Activated naive CD4-positive, alpha-beta T cell treated with anti-CD3 and anti-CD28 coated beads for 36 hours (primary cell): Measurements from ENCODE around the gene EML5. TPM values are rescaled to one million over a fixed set of nuclear protein-coding genes. Genes with fewer than 3 reads are reported as not detected.

Experiments used
- CTCF ChIA-PET: fragments of 350-600 bp; sonication (Branson Sonifier 250); formaldehyde crosslinking; loops from one replicate; lab custom pipeline; 2021; ENCODE audit warnings: antibody characterized with exemption; lab: Charles Lee
- DNase-seq: peaks from one replicate; pipeline ENCODE4 v3.0.0-alpha.2; 2020
- H3K27ac Mint-ChIP-seq: one replicate; pipeline ENCODE4 v1.8.0; 2021; ENCODE audit warnings: mild to moderate bottlenecking, mixed read lengths
- H3K27me3 Mint-ChIP-seq: one replicate; pipeline ENCODE4 v1.8.0; 2021; ENCODE audit warnings: low read depth, mixed read lengths
- H3K36me3 Mint-ChIP-seq: one replicate; pipeline ENCODE4 v1.8.0; 2021; ENCODE audit warnings: low read depth, mixed read lengths
- H3K4me1 Mint-ChIP-seq: one replicate; pipeline ENCODE4 v1.8.0; 2021; ENCODE audit warnings: low read depth, mixed read lengths
- H3K4me3 Mint-ChIP-seq: one replicate; pipeline ENCODE4 v1.8.0; 2021; ENCODE audit warnings: mild to moderate bottlenecking, moderate library complexity, mixed read lengths
- H3K9me3 Mint-ChIP-seq: one replicate; pipeline ENCODE4 v1.8.0; 2021; ENCODE audit warnings: mixed read lengths
- intact Hi-C: fragments of 100-400 bp; cut with micrococcal nuclease; formaldehyde crosslinking; loops from one replicate; pipeline ENCODE4 v1.15.1; 2023
- total RNA-seq, 2 experiments: library from RNA; stranded (reverse); gene quantifications; one replicate each; pipeline ENCODE4 v1.2.3, GENCODE V29; 2021

The EML5 gene
- total RNA-seq, 2 experiments from 2014 or later: 3.7 to 3.8 TPM

DNA sequence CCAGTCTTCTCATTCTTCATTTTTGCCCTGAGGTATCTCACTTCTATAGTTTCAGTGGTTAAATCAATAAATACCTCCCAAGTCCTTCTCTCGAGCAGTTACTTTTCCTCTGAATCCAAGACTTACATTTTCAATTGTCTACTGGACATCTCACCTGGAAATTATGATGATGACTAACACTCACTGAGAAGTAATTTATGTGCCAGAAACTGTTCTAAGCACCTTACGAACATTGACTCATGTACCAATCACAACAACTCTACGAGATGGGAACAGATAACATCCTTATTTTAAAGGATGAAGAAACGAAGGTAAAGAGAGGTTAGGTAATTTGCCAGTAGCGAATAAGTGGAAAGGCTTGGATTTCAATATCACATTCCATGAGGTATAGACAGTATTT lies 94.1 kb downstream of the EML5 start:
- Mint-ChIP-seq H3K4me3 (no peak overlapping the region), H3K4me1 (no peaks in the 10 kb centered on the region), H3K9me3 (no peaks in the 10 kb centered on the region), H3K27ac (no peak overlapping the region), H3K36me3 (peaks cover 6% of the 10 kb centered on the region), H3K27me3 (no peaks in the 10 kb centered on the region)
- CTCF ChIA-PET: no interaction called here
- no peak for DNase-seq
- intact Hi-C loops: no loop called here

GRCh38 chr14:88695870-88696269 lies 96.9 kb downstream of the EML5 start:
- CTCF ChIA-PET: interaction anchor here (1.3 kb wide), 1 partner anchor 28 kb away, joined by 4 read pairs; no protein-coding TSS in a partner anchor
- intact Hi-C loops: no loop called here

GRCh38 chr14:88688386-88688785 lies 104.4 kb downstream of the EML5 start:
- Mint-ChIP-seq H3K4me1 (no peaks in the 10 kb centered on the region), H3K27me3 (no peaks in the 10 kb centered on the region), H3K36me3 (peaks cover 20% of the 10 kb centered on the region), H3K27ac (no peak overlapping the region), H3K4me3 (no peak overlapping the region), H3K9me3 (no peaks in the 10 kb centered on the region)
- DNase-seq: no peak
- CTCF ChIA-PET: no interaction called here
- intact Hi-C loops: no loop called here

More at GRCh38 chr14:88695870-88696269, 96.9 kb downstream of the EML5 start:
- peaks cover 15% of the 10 kb centered on the region for H3K36me3 Mint-ChIP-seq
- DNase-seq: no peak
- no peak overlapping the region for H3K4me3 Mint-ChIP-seq
- no peak overlapping the region for H3K27ac Mint-ChIP-seq
- no peaks in the 10 kb centered on the region for H3K4me1 Mint-ChIP-seq
- H3K27me3 Mint-ChIP-seq: no peaks in the 10 kb centered on the region
- no peaks in the 10 kb centered on the region for H3K9me3 Mint-ChIP-seq

DNA sequence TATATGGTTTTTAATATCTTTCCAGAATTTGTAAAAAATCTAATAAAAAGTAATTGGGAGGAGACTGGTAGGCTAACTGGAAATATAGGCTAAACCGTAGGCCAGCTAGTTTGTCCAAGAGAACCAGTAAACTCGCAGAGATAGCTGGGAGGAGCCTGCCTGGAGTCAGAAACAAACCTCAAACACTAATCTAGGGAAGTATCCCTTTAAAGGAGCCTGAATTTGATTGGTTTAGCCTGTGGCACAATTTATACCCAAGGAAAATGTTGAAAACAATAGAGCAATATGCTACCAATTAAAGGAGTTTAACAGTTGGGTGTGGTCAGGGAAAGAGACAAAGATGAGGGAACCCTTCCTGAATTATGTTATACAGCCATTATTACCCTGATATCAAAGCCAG lies 109.6 kb downstream of the EML5 start:
- peaks cover 16% of the 10 kb centered on the region for H3K36me3 Mint-ChIP-seq
- CTCF ChIA-PET: interaction anchor here (1.8 to 3.1 kb wide), 2 partner anchors 13 to 16 kb away, joined by 11 to 13 read pairs; no protein-coding TSS in a partner anchor
- H3K9me3 Mint-ChIP-seq: no peaks in the 10 kb centered on the region
- DNase-seq: no peak
- H3K4me3 Mint-ChIP-seq: no peak overlapping the region
- no peaks in the 10 kb centered on the region for H3K27me3 Mint-ChIP-seq
- no peaks in the 10 kb centered on the region for H3K4me1 Mint-ChIP-seq
- H3K27ac Mint-ChIP-seq: no peak overlapping the region
- intact Hi-C loops: no loop called here

- CTCF ChIA-PET: interaction anchor here (1.8 to 3.1 kb wide), 2 partner anchors 13 to 15 kb away, joined by 11 to 13 read pairs; no protein-coding TSS in a partner anchor
- no peak overlapping the region for H3K27ac Mint-ChIP-seq
- no peaks in the 10 kb centered on the region for H3K4me1 Mint-ChIP-seq
- no peaks in the 10 kb centered on the region for H3K27me3 Mint-ChIP-seq
- peaks cover 18% of the 10 kb centered on the region for H3K36me3 Mint-ChIP-seq
- H3K9me3 Mint-ChIP-seq: no peaks in the 10 kb centered on the region
- intact Hi-C loops: no loop called here
- DNase-seq: no peak
- no peak overlapping the region for H3K4me3 Mint-ChIP-seq
Observed at GRCh38 chr14:88682495-88683114, 110.1 kb downstream of the EML5 start.

GRCh38 chr14:88681755-88682494 lies 110.8 kb downstream of the EML5 start:
- Mint-ChIP-seq H3K9me3 (no peaks in the 10 kb centered on the region), H3K27me3 (no peaks in the 10 kb centered on the region), H3K36me3 (peaks cover 20% of the 10 kb centered on the region), H3K4me3 (no peak overlapping the region), H3K4me1 (no peaks in the 10 kb centered on the region), H3K27ac (no peak overlapping the region)
- intact Hi-C loops: no loop called here
- DNase-seq: no peak
- CTCF ChIA-PET: interaction anchor here (1.8 to 3.1 kb wide), 2 partner anchors 12 to 15 kb away, joined by 11 to 13 read pairs; no protein-coding TSS in a partner anchor

GRCh38 chr14:88669346-88669745 lies 123.4 kb downstream of the EML5 start:
- peaks cover 17% of the 10 kb centered on the region for H3K9me3 Mint-ChIP-seq
- peaks cover 24% of the 10 kb centered on the region for H3K36me3 Mint-ChIP-seq
- no peaks in the 10 kb centered on the region for H3K27me3 Mint-ChIP-seq
- intact Hi-C loops: loop anchor here (5.0 kb wide), 1 partner anchor 1248 kb away; no protein-coding TSS in a partner anchor
- no peak overlapping the region for H3K27ac Mint-ChIP-seq
- CTCF ChIA-PET: interaction anchor here (0.5 to 3.1 kb wide), 6 partner anchors 9 to 202 kb away, joined by 3 to 13 read pairs (median 4); no protein-coding TSS in a partner anchor
- no peak for DNase-seq
- no peaks in the 10 kb centered on the region for H3K4me1 Mint-ChIP-seq
- no peak overlapping the region for H3K4me3 Mint-ChIP-seq

- no peaks in the 10 kb centered on the region for H3K4me1 Mint-ChIP-seq
- intact Hi-C loops: loop anchor here (5.0 kb wide), 1 partner anchor 1249 kb away; no protein-coding TSS in a partner anchor
- no peak overlapping the region for H3K4me3 Mint-ChIP-seq
- peaks cover 16% of the 10 kb centered on the region for H3K9me3 Mint-ChIP-seq
- peaks cover 21% of the 10 kb centered on the region for H3K36me3 Mint-ChIP-seq
- no peaks in the 10 kb centered on the region for H3K27me3 Mint-ChIP-seq
- CTCF ChIA-PET: interaction anchor here (0.5 to 3.1 kb wide), 16 partner anchors 8 to 1552 kb away, joined by 3 to 13 read pairs (median 4); no protein-coding TSS in a partner anchor
- DNase-seq: no peak
- no peak overlapping the region for H3K27ac Mint-ChIP-seq
Observed at GRCh38 chr14:88668448-88669116, 124.2 kb downstream of the EML5 start.

DNA sequence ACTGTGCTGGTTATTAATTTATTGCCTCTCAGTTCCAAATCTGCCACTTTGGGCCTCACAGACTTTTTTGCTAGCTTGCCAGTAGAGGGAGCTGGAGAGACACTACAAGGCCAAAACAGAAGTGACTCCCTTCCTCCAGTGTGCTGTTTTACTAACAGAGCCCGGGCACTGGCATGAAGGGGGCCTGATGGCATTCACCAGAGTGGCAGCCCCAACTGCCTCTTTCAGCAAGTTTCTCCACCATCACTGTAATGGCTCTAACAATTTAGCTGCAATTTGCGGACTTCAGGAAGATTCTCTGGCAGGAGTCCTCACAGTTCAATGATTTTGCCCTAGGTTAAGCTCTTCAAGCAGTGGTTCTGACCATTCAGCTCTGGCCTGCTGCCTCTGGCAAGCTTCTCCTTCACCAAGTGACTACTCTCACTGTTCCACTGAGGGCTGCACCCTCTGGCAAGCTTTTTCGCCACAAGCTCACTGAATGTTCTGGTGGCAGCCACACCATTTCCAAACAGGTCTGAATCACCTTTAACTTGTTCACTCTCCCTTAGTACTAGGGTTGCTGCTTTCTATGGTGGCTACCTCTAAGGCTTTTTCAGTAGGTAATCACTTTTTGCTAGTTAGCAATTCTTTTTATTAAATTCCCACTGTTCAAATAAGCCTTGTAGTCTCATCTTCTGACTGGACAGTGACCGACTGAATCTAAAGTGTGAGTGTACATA lies 125.0 kb downstream of the EML5 start:
- peak; percentile 66 for DNase-seq
- CTCF ChIA-PET: interaction anchor here (0.6 to 2.5 kb wide), 25 partner anchors 9 to 1553 kb away, joined by 3 to 11 read pairs (median 3); partner anchors contain the start of gene EML5
- H3K36me3 Mint-ChIP-seq: peaks cover 13% of the 10 kb centered on the region
- H3K4me1 Mint-ChIP-seq: no peaks in the 10 kb centered on the region
- peaks cover 13% of the 10 kb centered on the region for H3K9me3 Mint-ChIP-seq
- H3K27me3 Mint-ChIP-seq: no peaks in the 10 kb centered on the region
- no peak overlapping the region for H3K4me3 Mint-ChIP-seq
- intact Hi-C loops: loop anchor here (1.0 to 5.0 kb wide), 7 partner anchors 105 to 1250 kb away; partner anchors contain the start of genes EML5, TTC8 and ZC3H14
- no peak overlapping the region for H3K27ac Mint-ChIP-seq

DNA sequence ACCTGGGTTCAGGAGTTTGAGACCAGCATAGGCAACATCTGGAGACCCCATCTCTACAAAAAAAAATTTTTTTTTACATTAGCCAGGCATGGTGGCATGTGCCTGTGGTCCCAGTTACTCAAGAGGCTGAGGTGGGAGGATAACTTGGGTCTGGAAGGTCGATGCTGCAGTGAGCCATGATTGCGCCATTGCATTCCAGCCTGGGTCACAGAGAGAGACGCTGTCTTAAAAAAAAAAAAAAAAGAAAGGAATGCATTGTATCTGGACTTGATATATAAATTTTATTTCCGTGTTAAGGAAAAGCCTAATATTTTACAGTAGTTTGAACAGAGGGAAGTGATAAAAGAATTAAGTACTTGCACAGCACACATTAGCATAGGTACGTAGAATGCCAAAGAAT lies 132.7 kb downstream of the EML5 start:
- intact Hi-C loops: no loop called here
- DNase-seq: no peak
- Mint-ChIP-seq H3K9me3 (no peaks in the 10 kb centered on the region), H3K4me1 (no peaks in the 10 kb centered on the region), H3K36me3 (peaks cover 24% of the 10 kb centered on the region), H3K27ac (no peak overlapping the region), H3K4me3 (no peak overlapping the region), H3K27me3 (no peaks in the 10 kb centered on the region)
- CTCF ChIA-PET: no interaction called here

DNA sequence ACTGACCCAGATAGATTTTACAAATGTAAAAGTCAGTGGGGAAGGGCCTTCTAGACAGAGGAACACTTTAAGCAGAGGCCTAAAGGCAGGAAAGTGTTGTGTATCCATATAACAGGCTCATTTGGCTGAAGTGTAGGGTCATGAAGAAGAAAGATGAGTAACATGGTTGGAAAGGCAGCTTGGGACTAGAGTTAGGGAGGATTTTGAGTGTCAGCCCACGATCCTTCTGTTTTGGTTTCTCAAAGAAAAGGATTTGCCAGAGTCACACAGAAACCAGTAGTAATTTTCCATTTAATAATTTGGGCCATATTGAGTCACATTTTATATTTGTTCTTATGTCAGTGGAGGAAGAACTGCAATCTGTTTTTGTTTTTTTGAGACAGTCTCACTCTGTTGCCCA lies 153.5 kb downstream of the EML5 start:
- H3K9me3 Mint-ChIP-seq: peaks cover 15% of the 10 kb centered on the region
- H3K27me3 Mint-ChIP-seq: no peaks in the 10 kb centered on the region
- no peaks in the 10 kb centered on the region for H3K4me1 Mint-ChIP-seq
- H3K36me3 Mint-ChIP-seq: peaks cover 32% of the 10 kb centered on the region
- CTCF ChIA-PET: no interaction called here
- no peak overlapping the region for H3K27ac Mint-ChIP-seq
- intact Hi-C loops: no loop called here
- H3K4me3 Mint-ChIP-seq: no peak overlapping the region
- no peak for DNase-seq
